Effector memory CD4-positive, alpha-beta T cell (primary cell): ENCODE results near the gene CNOT10.
"Not testable (repeated sequence)": the region's sequence is repeated elsewhere in the genome, so short reads cannot be mapped to it uniquely, and the experiment has no call there.

Experiments used
- DNase-seq, 3 donors: peaks; one replicate each; pipeline ENCODE4 v3.0.0-alpha.2; 2020
- H3K27ac ChIP-seq: 2 replicates; pipeline ENCODE4 v1.7.0; 2013; ENCODE audit warnings: mild to moderate bottlenecking, low read length, moderate library complexity; ENCODE audit not compliant: insufficient read depth, poor library complexity, severe bottlenecking
- H3K27me3 ChIP-seq: replicated peaks from 2 replicates; pipeline ENCODE4 v1.7.0; 2013; ENCODE audit warnings: mild to moderate bottlenecking, low read length; ENCODE audit not compliant: insufficient read depth, control insufficient read depth, poor library complexity, severe bottlenecking
- H3K36me3 ChIP-seq: 2 replicates; pipeline ENCODE4 v1.7.0; 2013; ENCODE audit warnings: mild to moderate bottlenecking, low read length, moderate library complexity; ENCODE audit not compliant: control insufficient read depth, insufficient read depth
- H3K4me1 ChIP-seq: 2 replicates; pipeline ENCODE4 v1.7.0; 2013; ENCODE audit warnings: low read length, mild to moderate bottlenecking; ENCODE audit not compliant: control insufficient read depth, insufficient read depth, poor library complexity, severe bottlenecking
- H3K4me3 ChIP-seq: 2 replicates; pipeline ENCODE4 v1.7.0; 2013; ENCODE audit warnings: low read length, low read depth, mild to moderate bottlenecking; ENCODE audit not compliant: insufficient read depth, poor library complexity, severe bottlenecking
- H3K9me3 ChIP-seq: 2 replicates; pipeline ENCODE4 v1.7.0; 2013; ENCODE audit warnings: mild to moderate bottlenecking, low read length, moderate library complexity; ENCODE audit not compliant: control insufficient read depth
- total RNA-seq, 3 donors: gene quantifications; one replicate each; lab custom pipeline; 2026; lab: John Stamatoyannopoulos, UW

CNOT10 gene, protein sequence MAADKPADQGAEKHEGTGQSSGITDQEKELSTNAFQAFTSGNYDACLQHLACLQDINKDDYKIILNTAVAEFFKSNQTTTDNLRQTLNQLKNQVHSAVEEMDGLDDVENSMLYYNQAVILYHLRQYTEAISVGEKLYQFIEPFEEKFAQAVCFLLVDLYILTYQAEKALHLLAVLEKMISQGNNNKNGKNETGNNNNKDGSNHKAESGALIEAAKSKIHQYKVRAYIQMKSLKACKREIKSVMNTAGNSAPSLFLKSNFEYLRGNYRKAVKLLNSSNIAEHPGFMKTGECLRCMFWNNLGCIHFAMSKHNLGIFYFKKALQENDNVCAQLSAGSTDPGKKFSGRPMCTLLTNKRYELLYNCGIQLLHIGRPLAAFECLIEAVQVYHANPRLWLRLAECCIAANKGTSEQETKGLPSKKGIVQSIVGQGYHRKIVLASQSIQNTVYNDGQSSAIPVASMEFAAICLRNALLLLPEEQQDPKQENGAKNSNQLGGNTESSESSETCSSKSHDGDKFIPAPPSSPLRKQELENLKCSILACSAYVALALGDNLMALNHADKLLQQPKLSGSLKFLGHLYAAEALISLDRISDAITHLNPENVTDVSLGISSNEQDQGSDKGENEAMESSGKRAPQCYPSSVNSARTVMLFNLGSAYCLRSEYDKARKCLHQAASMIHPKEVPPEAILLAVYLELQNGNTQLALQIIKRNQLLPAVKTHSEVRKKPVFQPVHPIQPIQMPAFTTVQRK
- 38.1 to 47.4 (median 43.6) reads per million in 3 donors for total RNA-seq

DNA sequence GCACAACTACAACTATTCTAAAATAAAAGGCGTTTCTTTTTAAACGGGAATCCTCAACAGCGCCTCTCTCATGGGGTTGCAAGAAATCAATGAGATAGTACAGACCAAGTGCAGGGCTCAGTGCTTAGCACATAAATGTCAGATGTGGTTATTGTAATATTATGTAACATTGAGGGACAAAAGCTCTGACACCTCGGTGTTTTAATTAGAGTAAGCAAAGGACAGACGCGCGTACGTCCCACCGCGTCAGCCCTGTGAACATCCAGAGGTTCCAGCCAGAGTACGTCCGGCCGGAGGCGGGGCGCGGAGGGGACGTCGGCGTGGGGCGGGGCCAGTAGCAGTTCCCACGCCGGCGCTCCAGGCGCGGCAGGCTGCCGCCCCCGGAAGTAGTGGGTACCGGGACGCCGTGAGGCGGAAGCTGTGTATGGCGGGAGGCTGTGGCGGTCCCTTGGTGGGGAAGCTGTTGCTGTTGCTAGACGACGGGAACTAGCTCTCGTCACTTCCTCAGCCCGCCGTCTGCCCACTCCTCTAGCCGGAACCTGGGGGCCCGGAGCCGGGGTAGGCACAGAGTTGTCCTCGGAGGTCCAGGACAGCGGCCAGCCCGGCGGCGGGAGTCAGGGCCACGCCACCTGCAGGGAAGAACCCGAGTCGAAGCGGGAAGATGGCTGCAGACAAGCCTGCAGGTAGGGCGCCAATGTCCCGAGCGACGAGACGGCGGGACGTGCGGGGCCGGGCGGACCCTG lies at the start of gene CNOT10:
CNOT10 (plus strand) TSS at position 389 of the 743 bp plus-strand sequence; CDS start at position 662, 273 bp downstream.
- Histone ChIP-seq H3K4me3 (peak within 1 kb of the TSS; percentile 81), H3K4me1 (peaks cover 20% of the 10 kb centered on the region), H3K27ac (peak within 1 kb of the TSS; percentile 84), H3K27me3 (no peaks in the 10 kb centered on the region), H3K9me3 (no peaks in the 10 kb centered on the region), H3K36me3 (no peaks in the 10 kb centered on the region)
- DNase-seq, result peak; percentile 94 to 96 (median 94)

DNA sequence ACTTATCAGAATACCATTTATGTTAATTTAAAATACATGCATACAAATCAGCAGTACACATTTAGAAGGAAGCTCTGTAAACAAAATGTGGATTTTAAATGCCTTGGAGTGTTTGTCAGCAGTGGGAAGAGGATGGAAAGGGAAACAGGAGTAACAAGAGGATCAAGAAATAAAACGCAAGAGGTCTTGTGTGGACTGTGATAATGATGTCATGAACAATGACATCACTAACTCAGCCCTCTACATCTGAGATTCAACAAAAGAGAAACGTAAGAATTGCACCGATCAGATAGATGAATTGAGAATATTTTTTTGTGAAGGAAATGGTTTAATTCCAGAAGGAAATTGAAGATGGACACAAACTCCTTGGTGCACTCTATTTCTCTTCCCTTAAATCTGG lies 44.0 kb upstream of the CNOT10 start:
- Histone ChIP-seq H3K9me3 (no peaks in the 10 kb centered on the region), H3K27me3 (no peaks in the 10 kb centered on the region), H3K27ac (no peak overlapping the region), H3K36me3 (no peaks in the 10 kb centered on the region), H3K4me3 (no peak overlapping the region), H3K4me1 (no peaks in the 10 kb centered on the region)
- DNase-seq, result no peak

DNA sequence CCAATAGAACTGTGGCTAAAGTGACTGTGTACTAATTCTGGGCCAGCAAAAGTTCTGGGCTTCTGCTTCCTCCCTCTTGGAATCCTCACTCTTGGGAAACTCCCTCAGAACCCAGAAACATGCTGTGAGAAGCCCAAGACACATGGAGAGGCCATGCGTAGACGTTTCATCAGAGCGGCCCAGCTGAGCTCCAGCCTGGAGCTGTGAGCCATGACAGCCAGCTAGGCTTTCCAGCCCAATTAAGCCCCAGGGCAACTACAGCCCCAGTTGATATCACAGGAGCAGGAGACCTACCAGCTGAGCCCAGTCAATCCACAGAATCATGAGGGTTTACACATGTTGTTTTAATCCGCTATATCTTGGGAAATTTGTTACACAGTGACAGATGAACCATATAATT lies 43.6 kb upstream of the CNOT10 start:
- Histone ChIP-seq H3K4me3 (no peak overlapping the region), H3K27me3 (no peaks in the 10 kb centered on the region), H3K36me3 (no peaks in the 10 kb centered on the region), H3K27ac (no peak overlapping the region), H3K9me3 (no peaks in the 10 kb centered on the region), H3K4me1 (no peaks in the 10 kb centered on the region)
- no peak for DNase-seq

DNA sequence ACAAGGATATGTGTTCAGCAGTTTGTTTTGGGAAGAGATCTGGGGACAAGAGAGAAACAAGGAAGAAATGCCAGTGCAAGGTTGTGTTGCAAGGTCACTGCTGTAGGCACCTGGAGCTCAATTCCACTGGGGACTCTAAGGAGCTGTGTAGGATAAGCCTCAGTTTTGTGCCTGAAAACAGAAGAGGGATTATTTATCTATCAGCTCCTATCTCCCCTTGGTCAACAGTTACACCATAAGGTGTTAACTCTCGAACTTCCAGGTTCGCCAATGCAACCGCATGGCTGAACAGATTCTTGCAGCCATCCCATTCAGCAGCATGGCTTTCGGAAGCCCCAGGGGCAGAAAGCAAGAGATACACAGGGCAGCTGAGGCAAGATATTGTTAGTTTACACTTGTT lies 41.6 kb upstream of the CNOT10 start:
- Histone ChIP-seq H3K27ac (no peak overlapping the region), H3K36me3 (no peaks in the 10 kb centered on the region), H3K4me1 (no peaks in the 10 kb centered on the region), H3K4me3 (no peak overlapping the region), H3K27me3 (no peaks in the 10 kb centered on the region), H3K9me3 (no peaks in the 10 kb centered on the region)
- no peak for DNase-seq

DNA sequence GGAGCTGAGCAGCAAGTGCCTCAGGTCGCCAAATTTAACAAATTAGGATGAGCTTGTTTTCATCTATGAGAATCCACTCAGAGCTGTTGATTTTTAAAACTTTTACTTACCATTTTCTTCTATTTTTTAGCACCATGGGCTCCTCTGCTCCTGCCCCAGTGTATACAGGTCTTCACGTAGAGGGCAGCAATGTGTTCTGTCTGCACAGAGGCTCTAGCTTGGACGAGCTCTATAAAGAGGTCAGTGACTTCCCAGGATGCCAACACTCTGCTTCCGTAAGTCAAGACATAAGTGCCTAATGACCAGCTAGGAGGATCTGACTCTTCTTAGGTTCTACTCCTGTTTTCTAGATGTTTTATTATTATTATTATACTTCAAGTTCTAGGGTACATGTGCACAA lies 41.2 kb upstream of the CNOT10 start:
- Histone ChIP-seq H3K9me3 (no peaks in the 10 kb centered on the region), H3K27ac (no peak overlapping the region), H3K27me3 (no peaks in the 10 kb centered on the region), H3K36me3 (no peaks in the 10 kb centered on the region), H3K4me3 (no peak overlapping the region), H3K4me1 (no peaks in the 10 kb centered on the region)
- no peak for DNase-seq

DNA sequence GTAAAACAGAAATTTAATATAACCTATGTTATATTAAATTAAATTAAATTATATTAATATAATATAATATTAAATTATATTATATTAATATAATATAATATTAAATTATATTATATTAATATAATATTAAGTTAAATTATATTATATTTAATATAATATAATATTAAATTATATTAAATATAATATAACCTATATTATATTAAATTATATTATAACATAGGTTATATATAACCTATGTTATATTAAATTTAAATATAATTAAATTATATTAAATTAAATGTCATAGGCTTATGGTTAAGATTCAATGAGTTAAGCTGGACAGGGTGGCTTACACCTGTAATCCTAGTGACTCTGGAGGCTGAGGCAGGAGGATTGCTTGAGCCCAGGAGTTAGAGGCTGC lies 40.6 kb upstream of the CNOT10 start:
- no peak for DNase-seq
- Histone ChIP-seq H3K9me3 (no peaks in the 10 kb centered on the region), H3K36me3 (no peaks in the 10 kb centered on the region), H3K27me3 (no peaks in the 10 kb centered on the region), H3K4me3 (no peak overlapping the region), H3K27ac (no peak overlapping the region), H3K4me1 (no peaks in the 10 kb centered on the region)

DNA sequence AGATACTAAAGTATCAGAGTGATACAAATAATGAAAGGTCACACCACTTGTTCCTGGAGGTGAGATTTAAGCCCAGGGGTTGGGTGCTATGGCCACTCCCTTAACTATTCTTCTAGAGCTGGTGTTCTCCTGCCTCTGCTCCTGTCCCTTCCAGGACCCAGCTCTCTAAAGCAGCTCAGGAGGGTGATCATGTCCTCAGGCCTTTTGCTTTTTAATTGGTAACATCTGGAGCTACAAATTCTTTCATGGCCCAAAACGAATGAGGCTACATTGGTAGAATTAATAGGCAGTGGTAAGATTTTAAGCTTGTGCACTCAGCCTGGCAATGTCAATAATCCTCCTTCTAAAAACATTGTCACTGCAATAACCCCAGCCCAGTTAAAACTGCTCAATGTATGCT lies 38.2 kb upstream of the CNOT10 start:
- Histone ChIP-seq H3K27ac (no peak overlapping the region), H3K27me3 (no peaks in the 10 kb centered on the region), H3K4me3 (no peak overlapping the region), H3K36me3 (no peaks in the 10 kb centered on the region), H3K9me3 (no peaks in the 10 kb centered on the region), H3K4me1 (no peaks in the 10 kb centered on the region)
- DNase-seq, result no peak

DNA sequence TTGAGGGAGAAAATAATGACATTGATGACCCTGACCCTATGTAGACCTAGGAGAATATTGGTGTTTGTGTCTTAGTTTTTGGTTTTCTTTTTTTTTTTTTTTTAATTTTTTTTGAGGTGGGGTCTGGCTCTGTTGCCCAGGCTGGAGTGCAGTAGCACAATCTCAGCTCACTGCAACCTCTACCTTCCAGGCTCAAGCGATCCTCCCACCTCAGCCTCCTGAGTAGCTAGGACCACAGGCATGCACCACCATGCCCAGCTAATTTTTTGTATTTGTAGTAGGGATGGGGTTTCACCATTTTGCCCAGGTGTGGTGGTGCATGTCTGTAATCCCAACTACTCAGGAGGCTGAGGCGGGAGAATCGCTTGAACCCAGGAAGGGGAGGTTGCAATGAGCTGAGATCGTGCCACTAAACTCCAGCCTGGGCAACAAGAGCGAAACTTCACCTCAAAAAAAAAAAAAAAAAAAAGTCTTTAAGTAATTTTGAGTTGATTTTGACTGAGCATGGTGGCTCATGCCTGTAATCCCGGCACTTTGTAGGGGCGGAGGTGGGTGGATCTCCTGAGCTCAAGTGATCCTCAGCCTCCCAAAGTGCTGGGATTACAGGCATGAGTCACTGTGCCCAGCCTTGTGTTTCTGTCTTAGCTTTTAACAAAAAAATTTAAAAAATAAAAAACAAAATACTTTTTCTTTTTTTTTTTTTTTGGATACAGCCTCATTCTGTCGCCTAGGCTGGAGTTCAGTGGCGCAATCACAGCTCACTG lies 32.5 kb upstream of the CNOT10 start:
- H3K27me3 ChIP-seq, H3K4me3 ChIP-seq, H3K36me3 ChIP-seq, H3K9me3 ChIP-seq, H3K27ac ChIP-seq, DNase-seq, H3K4me1 ChIP-seq: not testable (repeated sequence)

DNA sequence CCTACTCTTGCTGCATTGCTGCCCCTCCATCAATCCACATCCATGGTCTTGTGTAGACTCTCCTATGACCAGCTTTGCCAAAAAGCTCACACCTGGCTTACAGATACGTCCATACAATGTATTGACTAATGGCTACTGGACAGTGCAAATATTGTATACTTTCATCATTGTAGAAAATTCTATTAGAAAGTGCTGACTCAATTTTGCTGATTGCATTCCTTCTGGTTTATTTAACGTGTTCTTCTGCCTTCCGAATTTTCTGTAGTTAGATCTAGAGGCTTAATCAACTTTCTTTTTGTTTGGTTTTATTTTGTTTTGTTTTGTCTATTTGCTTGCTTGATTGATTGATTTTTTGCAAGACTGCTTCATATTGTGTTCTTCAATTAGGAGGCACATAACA lies 29.8 kb upstream of the CNOT10 start:
- Histone ChIP-seq H3K4me1 (no peaks in the 10 kb centered on the region), H3K9me3 (no peaks in the 10 kb centered on the region), H3K27me3 (no peaks in the 10 kb centered on the region), H3K27ac (no peak overlapping the region), H3K4me3 (no peak overlapping the region), H3K36me3 (no peaks in the 10 kb centered on the region)
- DNase-seq, result no peak
